B cell (primary cell): ENCODE data around the gene DUSP9. TPM values are rescaled to one million over a fixed set of nuclear protein-coding genes. Genes with fewer than 3 reads are reported as not detected.

Source experiments
- ATAC-seq: fragments of 200-7000 bp; cut with Tn5 transposase; one replicate; pipeline ENCODE4 v1.10.0; 2021; ENCODE audit warnings: low read depth, mild to moderate bottlenecking, moderate number of reproducible peaks, moderate library complexity
- CTCF ChIA-PET: fragments of 350-600 bp; sonication (Branson Sonifier 250); formaldehyde crosslinking; loops from one replicate; lab custom pipeline; 2021; ENCODE audit warnings: antibody characterized with exemption, inconsistent platforms; lab: Charles Lee
- POLR2A ChIA-PET: fragments of 350-600 bp; sonication (Branson Sonifier 250); formaldehyde crosslinking; loops from one replicate; lab custom pipeline; 2021; ENCODE audit warnings: antibody characterized with exemption; lab: Charles Lee
- DNase-seq: peaks from one replicate; pipeline ENCODE4 v3.0.0; 2013
- H2AFZ ChIP-seq: 2 replicates; pipeline ENCODE4 v1.6.1; 2012; ENCODE audit warnings: mild to moderate bottlenecking, low read depth, low read length; ENCODE audit not compliant: insufficient read depth, poor library complexity, severe bottlenecking
- H3K27ac ChIP-seq, 2 donors: 1 replicate in 1 of 2; 2 replicates in 1 of 2; pipeline ENCODE4 v1.5.1; 2012 to 2013; ENCODE audit warnings: low read length in 2 of 2, mild to moderate bottlenecking in 2 of 2, moderate library complexity in 1 of 2
- H3K27me3 ChIP-seq, 4 experiments: fragments of 200-600 bp in 1 of 4; sonication (generic) in 1 of 4; replicated peaks in 1 of 4; 1 replicate in 2 of 4; 2 replicates in 2 of 4; pipeline versions ENCODE4 v1.6.1 to v1.7.0; 2013 to 2016; ENCODE audit warnings: low read length in 3 of 4, mild to moderate bottlenecking in 2 of 4, mixed read lengths in 1 of 4, moderate library complexity in 1 of 4; ENCODE audit not compliant: insufficient read depth in 4 of 4, control insufficient read depth in 3 of 4; ENCODE audit errors: control extremely low read depth in 1 of 4
- H3K36me3 ChIP-seq, 2 experiments: replicated peaks in 1 of 2; 1 replicate in 1 of 2; 2 replicates in 1 of 2; pipeline versions ENCODE4 v1.6.1 to v1.7.1; 2013; ENCODE audit warnings: low read length in 1 of 2; ENCODE audit not compliant: insufficient read depth in 2 of 2, control insufficient read depth in 1 of 2; ENCODE audit errors: control extremely low read depth in 1 of 2, extremely low read depth in 1 of 2
- H3K4me1 ChIP-seq, 2 donors: fragments of 200-600 bp in 1 of 2; sonication (generic) in 1 of 2; 1 replicate in 1 of 2; 2 replicates in 1 of 2; pipeline versions ENCODE4 v1.5.1 to v1.6.1; 2013 to 2017; ENCODE audit warnings: low read length in 2 of 2; ENCODE audit not compliant: control insufficient read depth in 2 of 2, insufficient read depth in 2 of 2
- H3K4me2 ChIP-seq: replicated peaks from 2 replicates; pipeline ENCODE3; 2012; ENCODE audit warnings: mild to moderate bottlenecking, low read depth, low read length; ENCODE audit not compliant: poor library complexity, severe bottlenecking
- H3K4me3 ChIP-seq, 5 experiments: fragments of 200-600 bp in 1 of 5; sonication (generic) in 1 of 5; 1 replicate in 3 of 5; 2 replicates in 2 of 5; pipeline versions ENCODE4 v1.5.1 to v1.7.0; 2011 to 2016; ENCODE audit warnings: low read length in 4 of 5, mild to moderate bottlenecking in 4 of 5, low read depth in 2 of 5, control low read depth in 1 of 5, moderate library complexity in 1 of 5; ENCODE audit not compliant: insufficient read depth in 1 of 5; ENCODE audit errors: control extremely low read depth in 1 of 5, extremely low read depth in 1 of 5
- H3K79me2 ChIP-seq: fragments of 200-600 bp; sonication (generic); one replicate; pipeline ENCODE4 v1.6.0; 2016; ENCODE audit warnings: low read length; ENCODE audit not compliant: control insufficient read depth, insufficient read depth
- H3K9ac ChIP-seq: fragments of 200-600 bp; sonication (generic); 2 replicates; pipeline ENCODE4 v1.6.1; 2017; ENCODE audit warnings: mild to moderate bottlenecking, low read length, moderate library complexity
- H3K9me3 ChIP-seq, 3 donors: one replicate each; pipeline versions ENCODE4 v1.6.1 to v1.7.1; 2013; ENCODE audit warnings: low read length in 2 of 3; ENCODE audit not compliant: control insufficient read depth in 2 of 3, insufficient read depth in 1 of 3; ENCODE audit errors: control extremely low read depth in 1 of 3
- H4K20me1 ChIP-seq: 2 replicates; pipeline ENCODE4 v1.6.0; 2012; ENCODE audit warnings: mild to moderate bottlenecking, low read length; ENCODE audit not compliant: insufficient read depth, control insufficient read depth, poor library complexity, severe bottlenecking
- H3K27ac Mint-ChIP-seq: one replicate; pipeline ENCODE4 v1.8.0; 2021; ENCODE audit warnings: mixed read lengths
- H3K27me3 Mint-ChIP-seq: one replicate; pipeline ENCODE4 v1.8.0; 2021; ENCODE audit warnings: mixed read lengths
- H3K4me1 Mint-ChIP-seq: one replicate; pipeline ENCODE4 v1.8.0; 2021; ENCODE audit warnings: mixed read lengths
- H3K4me3 Mint-ChIP-seq: one replicate; pipeline ENCODE4 v1.8.0; 2021; ENCODE audit warnings: mixed read lengths
- H3K9me3 Mint-ChIP-seq: one replicate; pipeline ENCODE4 v1.8.0; 2022; ENCODE audit warnings: mixed read lengths; ENCODE audit not compliant: insufficient read depth
- CTCF ChIP-seq: fragments of 200-600 bp; IDR thresholded peaks from one replicate; pipeline ENCODE4 v1.8.0; 2022; ENCODE audit warnings: antibody characterized with exemption, mild to moderate bottlenecking
- EZH2 ChIP-seq: IDR thresholded peaks from 2 replicates; pipeline ENCODE4 v1.6.1; 2012; ENCODE audit warnings: borderline replicate concordance, low read depth, mild to moderate bottlenecking, moderate library complexity, low read length; ENCODE audit not compliant: insufficient read depth, poor library complexity, severe bottlenecking
- WGBS: methylation state at CpG from one replicate; pipeline ENCODE4 v1.1.5; 2013; ENCODE audit warnings: missing lambda C conversion rate; ENCODE audit not compliant: insufficient coverage; 5-methylcytosine and 5-hydroxymethylcytosine counted together
- intact Hi-C: fragments of 100-400 bp; cut with micrococcal nuclease; formaldehyde crosslinking; loops from one replicate; pipeline ENCODE4 v1.10.0; 2022
- polyA plus RNA-seq: library from polyadenylated mRNA; depleted of rRNA; stranded (reverse); fragments of >200 nt; gene quantifications from 2 replicates; pipeline ENCODE4 v1.2.3, GENCODE V29; 2012
- total RNA-seq, 2 donors: library from RNA; stranded (reverse); fragments of 120-200 nt in 1 of 2; gene quantifications; 1 replicate in 1 of 2; 2 replicates in 1 of 2; pipeline versions ENCODE4 v1.2.3 to v1.2.4, GENCODE V29; 2013 to 2022

The DUSP9 gene
- total and polyA plus RNA-seq, 2 donors (not counting 1 experiment from before 2014, with no cell fraction given) = not detected

- H3K4me2 ChIP-seq = no peak overlapping the region
- H3K4me1 ChIP-seq = no peaks in the 10 kb centered on the region
- H3K36me3 ChIP-seq = no peaks in the 10 kb centered on the region
- no peak overlapping the region for H3K27ac Mint-ChIP-seq
- H3K79me2 ChIP-seq = no peaks in the 10 kb centered on the region
- CTCF ChIA-PET = no interaction called here
- intact Hi-C loops = no loop called here
- H3K4me3 Mint-ChIP-seq = no peak overlapping the region
- H3K27ac ChIP-seq = no peak overlapping the region
- DNase-seq = no peak
- TF ChIP-seq EZH2 = no peak
- no peak for TF ChIP-seq CTCF
- H2AFZ ChIP-seq = no peak overlapping the region
- no peaks in the 10 kb centered on the region for H3K9me3 ChIP-seq
- H3K9ac ChIP-seq = no peak overlapping the region
- peaks cover 2% of the 10 kb centered on the region for H3K4me1 Mint-ChIP-seq
- peaks cover 2% of the 10 kb centered on the region for H3K9me3 Mint-ChIP-seq
- POLR2A ChIA-PET = no interaction called here
- no peak for ATAC-seq
- 95% methylated on average over 12 of the region's 15 CpGs for WGBS
- H3K4me3 ChIP-seq = no peak overlapping the region
- H3K27me3 ChIP-seq = peaks cover 0 to 10% (median 0%) of the 10 kb centered on the region in 4 experiments
- peaks cover 6% of the 10 kb centered on the region for H3K27me3 Mint-ChIP-seq
- no peaks in the 10 kb centered on the region for H4K20me1 ChIP-seq
Measured at GRCh38 chrX:153634832-153635231, 12.2 kb upstream of the DUSP9 start.

DNA sequence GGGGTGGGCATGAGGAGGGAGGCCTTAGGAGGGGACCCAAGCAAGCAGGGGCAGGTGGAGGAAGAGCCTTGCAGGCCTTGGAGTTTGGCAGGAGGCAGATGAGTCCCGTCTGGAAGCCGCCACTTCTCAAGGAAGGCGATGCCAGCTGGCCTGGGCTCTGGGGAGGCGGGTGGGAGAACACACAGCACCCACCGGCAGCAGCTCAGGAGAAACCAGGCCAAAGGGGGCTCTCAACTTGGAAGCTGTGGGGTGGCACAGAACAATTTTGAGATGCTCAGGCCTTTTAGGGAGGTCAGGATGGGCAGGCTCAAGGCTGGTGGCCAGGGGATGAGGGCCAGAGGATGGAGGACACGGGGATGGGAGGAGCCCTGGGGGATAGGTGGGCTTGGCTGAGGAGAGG is 11.6 kb upstream of the DUSP9 start:
- H3K27ac Mint-ChIP-seq = no peak overlapping the region
- ATAC-seq (no peak), DNase-seq (no peak)
- H4K20me1 ChIP-seq = no peaks in the 10 kb centered on the region
- no peaks in the 10 kb centered on the region for H3K4me1 ChIP-seq
- H3K9ac ChIP-seq = no peak overlapping the region
- ChIA-PET CTCF (interaction anchor here (1.5 kb wide), 1 partner anchor 24 kb away, joined by 3 read pairs; no protein-coding TSS in a partner anchor), POLR2A (no interaction called here)
- TF ChIP-seq EZH2 = no peak
- TF ChIP-seq CTCF = no peak
- H3K9me3 Mint-ChIP-seq = peaks cover 2% of the 10 kb centered on the region
- H3K27me3 ChIP-seq = peaks cover 0 to 14% (median 0%) of the 10 kb centered on the region in 4 experiments
- no peak overlapping the region for H2AFZ ChIP-seq
- H3K4me2 ChIP-seq = no peak overlapping the region
- peaks cover 4% of the 10 kb centered on the region for H3K27me3 Mint-ChIP-seq
- no peaks in the 10 kb centered on the region for H3K79me2 ChIP-seq
- peaks cover 2% of the 10 kb centered on the region for H3K4me1 Mint-ChIP-seq
- 93% methylated on average over 5 of the region's 6 CpGs for WGBS
- no peaks in the 10 kb centered on the region for H3K9me3 ChIP-seq
- H3K36me3 ChIP-seq = no peaks in the 10 kb centered on the region
- no peak overlapping the region for H3K27ac ChIP-seq
- intact Hi-C loops = no loop called here
- H3K4me3 Mint-ChIP-seq = no peak overlapping the region
- no peak overlapping the region for H3K4me3 ChIP-seq
